ENCODE measurements around the gene CREB3L1.

Gene CREB3L1

DNA sequence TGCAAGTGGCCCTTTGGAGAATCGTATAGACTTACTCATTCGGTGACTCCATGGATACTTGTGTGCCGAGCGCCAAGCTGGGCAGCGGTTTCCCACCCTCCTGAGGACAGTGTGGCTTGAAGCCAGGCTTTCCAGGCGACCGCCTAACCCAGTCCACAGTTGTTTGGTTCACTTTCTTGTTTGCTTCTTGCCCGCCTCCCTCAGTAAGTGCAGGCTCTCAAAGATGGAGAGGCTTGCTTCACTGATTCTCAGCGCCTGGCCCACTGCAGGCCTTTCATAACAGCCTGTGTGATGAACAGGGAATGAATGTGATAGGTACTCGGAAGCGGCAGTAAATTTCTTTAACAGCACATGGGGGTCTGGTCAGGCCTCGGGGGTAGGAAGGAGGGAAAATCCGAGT, 92.8 kb downstream of the CREB3L1 start (continued):
- TF ChIP-seq ZNF70 (CRISPR knock-in tag; IDR thresholded peaks at IDR 0.05) (no peak), ZNF565 (CRISPR knock-in tag; conservative IDR thresholded peaks at IDR 0.05; ENCODE audit: low read depth) (no peak), ISL1 (CRISPR knock-in tag; IDR thresholded peaks at IDR 0.05) (no peak)
- TF ChIP-seq, protein P1, sequence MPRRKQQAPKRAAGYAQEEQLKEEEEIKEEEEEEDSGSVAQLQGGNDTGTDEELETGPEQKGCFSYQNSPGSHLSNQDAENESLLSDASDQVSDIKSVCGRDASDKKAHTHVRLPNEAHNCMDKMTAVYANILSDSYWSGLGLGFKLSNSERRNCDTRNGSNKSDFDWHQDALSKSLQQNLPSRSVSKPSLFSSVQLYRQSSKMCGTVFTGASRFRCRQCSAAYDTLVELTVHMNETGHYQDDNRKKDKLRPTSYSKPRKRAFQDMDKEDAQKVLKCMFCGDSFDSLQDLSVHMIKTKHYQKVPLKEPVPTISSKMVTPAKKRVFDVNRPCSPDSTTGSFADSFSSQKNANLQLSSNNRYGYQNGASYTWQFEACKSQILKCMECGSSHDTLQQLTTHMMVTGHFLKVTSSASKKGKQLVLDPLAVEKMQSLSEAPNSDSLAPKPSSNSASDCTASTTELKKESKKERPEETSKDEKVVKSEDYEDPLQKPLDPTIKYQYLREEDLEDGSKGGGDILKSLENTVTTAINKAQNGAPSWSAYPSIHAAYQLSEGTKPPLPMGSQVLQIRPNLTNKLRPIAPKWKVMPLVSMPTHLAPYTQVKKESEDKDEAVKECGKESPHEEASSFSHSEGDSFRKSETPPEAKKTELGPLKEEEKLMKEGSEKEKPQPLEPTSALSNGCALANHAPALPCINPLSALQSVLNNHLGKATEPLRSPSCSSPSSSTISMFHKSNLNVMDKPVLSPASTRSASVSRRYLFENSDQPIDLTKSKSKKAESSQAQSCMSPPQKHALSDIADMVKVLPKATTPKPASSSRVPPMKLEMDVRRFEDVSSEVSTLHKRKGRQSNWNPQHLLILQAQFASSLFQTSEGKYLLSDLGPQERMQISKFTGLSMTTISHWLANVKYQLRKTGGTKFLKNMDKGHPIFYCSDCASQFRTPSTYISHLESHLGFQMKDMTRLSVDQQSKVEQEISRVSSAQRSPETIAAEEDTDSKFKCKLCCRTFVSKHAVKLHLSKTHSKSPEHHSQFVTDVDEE (CRISPR knock-in tag; IDR thresholded peaks at IDR 0.05) = no peak

Data from SK-N-SH treated with all-trans-retinoic acid at 6 μM for 48 hours (cell line).